ACC112 (cell line): ENCODE measurements around the gene PIAS2.
A peak's percentile ranks its signal among the peaks of the same experiment; 100 is the strongest.
"Not testable (repeated sequence)": the region's sequence is repeated elsewhere in the genome, so short reads cannot be mapped to it uniquely, and the experiment has no call there.

ENCODE experiments used
- H2AFZ ChIP-seq: fragments of 200-600 bp; sonication (generic); one replicate; pipeline ENCODE4 v1.6.0; 2017; ENCODE audit warnings: antibody characterized with exemption, low read length; ENCODE audit not compliant: unreplicated experiment
- H3K27ac ChIP-seq: fragments of 200-600 bp; sonication (generic); 2 replicates; pipeline ENCODE4 v1.5.1; 2014; ENCODE audit warnings: low read depth, mild to moderate bottlenecking, antibody characterized with exemption, low read length, moderate library complexity
- H3K27me3 ChIP-seq: fragments of 200-600 bp; sonication (generic); 2 replicates; pipeline ENCODE4 v1.6.1; 2014; ENCODE audit warnings: mild to moderate bottlenecking, antibody characterized with exemption, low read length, moderate library complexity, mixed read lengths; ENCODE audit not compliant: insufficient read depth
- H3K36me3 ChIP-seq: fragments of 200-600 bp; sonication (generic); 2 replicates; pipeline ENCODE4 v1.6.1; 2016; ENCODE audit warnings: mild to moderate bottlenecking, antibody characterized with exemption, low read length, moderate library complexity, mixed read lengths; ENCODE audit not compliant: insufficient read depth
- H3K4me1 ChIP-seq: fragments of 200-600 bp; sonication (generic); one replicate; pipeline ENCODE4 v1.6.1; 2016; ENCODE audit warnings: low read length, mixed read lengths; ENCODE audit not compliant: insufficient read depth, unreplicated experiment, control insufficient read depth
- H3K4me3 ChIP-seq: fragments of 200-600 bp; sonication (generic); 2 replicates; pipeline ENCODE4 v1.5.1; 2014; ENCODE audit warnings: mild to moderate bottlenecking, low read depth, low read length
- H3K79me2 ChIP-seq: fragments of 200-600 bp; sonication (generic); one replicate; pipeline ENCODE4 v1.6.0; 2016; ENCODE audit warnings: low read length; ENCODE audit not compliant: control insufficient read depth, unreplicated experiment, insufficient read depth

Gene PIAS2, protein sequence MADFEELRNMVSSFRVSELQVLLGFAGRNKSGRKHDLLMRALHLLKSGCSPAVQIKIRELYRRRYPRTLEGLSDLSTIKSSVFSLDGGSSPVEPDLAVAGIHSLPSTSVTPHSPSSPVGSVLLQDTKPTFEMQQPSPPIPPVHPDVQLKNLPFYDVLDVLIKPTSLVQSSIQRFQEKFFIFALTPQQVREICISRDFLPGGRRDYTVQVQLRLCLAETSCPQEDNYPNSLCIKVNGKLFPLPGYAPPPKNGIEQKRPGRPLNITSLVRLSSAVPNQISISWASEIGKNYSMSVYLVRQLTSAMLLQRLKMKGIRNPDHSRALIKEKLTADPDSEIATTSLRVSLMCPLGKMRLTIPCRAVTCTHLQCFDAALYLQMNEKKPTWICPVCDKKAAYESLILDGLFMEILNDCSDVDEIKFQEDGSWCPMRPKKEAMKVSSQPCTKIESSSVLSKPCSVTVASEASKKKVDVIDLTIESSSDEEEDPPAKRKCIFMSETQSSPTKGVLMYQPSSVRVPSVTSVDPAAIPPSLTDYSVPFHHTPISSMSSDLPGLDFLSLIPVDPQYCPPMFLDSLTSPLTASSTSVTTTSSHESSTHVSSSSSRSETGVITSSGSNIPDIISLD

GRCh38 chr18:46917108-46917802, at the start of gene PIAS2, which contains the start of gene KATNAL2:
Gene PIAS2, minus strand, starts transcription at chr18:46917507. Its CDS starts 162 bp downstream, at chr18:46917345.
Gene KATNAL2, plus strand, starts transcription at chr18:46917602. Its CDS starts 29,271 bp downstream, at chr18:46946873.
- no peaks in the 10 kb centered on the region for H3K27me3 ChIP-seq
- peaks cover 20% of the 10 kb centered on the region for H3K4me1 ChIP-seq
- no peaks in the 10 kb centered on the region for H3K36me3 ChIP-seq
- H3K4me3 ChIP-seq, result peak within 1 kb of the TSS; percentile 94
- peak within 1 kb of the TSS; percentile 64 for H3K27ac ChIP-seq
- peaks cover 46% of the 10 kb centered on the region for H3K79me2 ChIP-seq
- peak within 1 kb of the TSS; percentile 98 for H2AFZ ChIP-seq

GRCh38 chr18:46966266-46966665, 49.0 kb upstream of the PIAS2 start:
- not testable (repeated sequence) for H3K79me2 ChIP-seq, H3K27me3 ChIP-seq, H3K36me3 ChIP-seq, H3K27ac ChIP-seq, H3K4me1 ChIP-seq, H3K4me3 ChIP-seq, H2AFZ ChIP-seq

GRCh38 chr18:46964579-46965293, 47.4 kb upstream of the PIAS2 start:
- H3K4me1 ChIP-seq, H3K36me3 ChIP-seq, H3K4me3 ChIP-seq, H2AFZ ChIP-seq, H3K27ac ChIP-seq, H3K27me3 ChIP-seq, H3K79me2 ChIP-seq: not testable (repeated sequence)

- not testable (repeated sequence) for H3K4me3 ChIP-seq, H3K79me2 ChIP-seq, H3K27me3 ChIP-seq, H2AFZ ChIP-seq, H3K27ac ChIP-seq, H3K36me3 ChIP-seq, H3K4me1 ChIP-seq
These were observed 46.6 kb upstream of the PIAS2 start for GRCh38 chr18:46963656-46964578.

GRCh38 chr18:46958209-46958608, 40.9 kb upstream of the PIAS2 start:
- Histone ChIP-seq H3K36me3 (peaks cover 2% of the 10 kb centered on the region; the same call in 1 of the 2 replicates), H2AFZ (no peak overlapping the region), H3K4me3 (no peak overlapping the region), H3K27ac (no peak overlapping the region), H3K79me2 (no peaks in the 10 kb centered on the region), H3K27me3 (no peaks in the 10 kb centered on the region), H3K4me1 (no peaks in the 10 kb centered on the region)

DNA sequence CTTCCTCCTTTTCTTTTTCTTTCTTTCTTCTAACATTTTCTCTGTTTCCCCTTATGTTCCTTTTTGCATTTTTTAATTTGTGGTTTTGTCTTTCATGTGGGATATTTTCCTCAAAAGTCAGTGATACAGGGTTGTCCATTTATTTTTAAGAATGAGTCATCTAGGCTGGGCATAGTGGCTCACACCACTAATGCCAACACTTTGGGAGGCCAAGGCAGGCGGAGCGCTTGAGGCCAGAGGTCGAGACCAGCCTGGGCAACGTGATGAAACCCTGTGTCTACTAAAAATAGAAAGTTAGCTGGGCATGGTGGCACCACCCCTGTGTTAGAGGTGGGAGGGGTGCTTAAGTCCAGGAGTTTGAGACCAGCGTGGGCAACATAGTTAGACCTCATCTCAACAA, 35.9 kb upstream of the PIAS2 start:
- Histone ChIP-seq H3K4me3 (no peak overlapping the region), H3K27ac (no peak overlapping the region), H3K27me3 (no peaks in the 10 kb centered on the region), H2AFZ (no peak overlapping the region), H3K79me2 (no peaks in the 10 kb centered on the region), H3K36me3 (no peaks in the 10 kb centered on the region), H3K4me1 (no peaks in the 10 kb centered on the region)

DNA sequence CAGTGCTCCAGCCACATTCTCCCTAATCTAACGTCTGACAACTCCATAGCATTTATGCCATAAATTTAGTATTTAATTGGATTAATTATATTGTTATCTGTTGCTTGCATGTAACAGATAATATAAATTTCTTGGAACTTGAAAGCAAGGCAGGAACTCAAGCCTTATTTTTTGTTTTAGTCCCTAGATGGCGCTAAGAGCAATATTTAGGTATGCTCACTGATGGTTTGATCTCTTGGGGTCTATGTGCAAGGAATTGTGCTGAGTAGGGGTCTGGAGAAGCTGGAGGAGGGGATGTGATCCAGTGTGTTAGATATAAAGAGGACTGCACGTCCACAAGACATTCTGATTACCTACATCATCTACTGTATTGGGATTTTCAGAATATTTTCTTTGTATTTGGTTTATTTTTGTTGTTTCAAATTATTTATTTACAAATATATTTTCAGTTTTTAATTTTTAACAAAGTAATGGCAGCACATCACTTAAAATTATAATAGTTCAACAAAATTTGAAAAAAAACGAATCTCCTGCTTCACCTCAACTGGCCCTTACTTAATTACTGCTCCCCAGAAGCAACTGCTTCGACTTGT, 32.9 kb upstream of the PIAS2 start:
- H3K79me2 ChIP-seq, result no peaks in the 10 kb centered on the region
- no peak overlapping the region for H2AFZ ChIP-seq
- no peaks in the 10 kb centered on the region for H3K27me3 ChIP-seq
- H3K36me3 ChIP-seq, result no peaks in the 10 kb centered on the region
- H3K4me1 ChIP-seq, result peaks cover 3% of the 10 kb centered on the region
- H3K4me3 ChIP-seq, result no peak overlapping the region
- no peak overlapping the region for H3K27ac ChIP-seq

DNA sequence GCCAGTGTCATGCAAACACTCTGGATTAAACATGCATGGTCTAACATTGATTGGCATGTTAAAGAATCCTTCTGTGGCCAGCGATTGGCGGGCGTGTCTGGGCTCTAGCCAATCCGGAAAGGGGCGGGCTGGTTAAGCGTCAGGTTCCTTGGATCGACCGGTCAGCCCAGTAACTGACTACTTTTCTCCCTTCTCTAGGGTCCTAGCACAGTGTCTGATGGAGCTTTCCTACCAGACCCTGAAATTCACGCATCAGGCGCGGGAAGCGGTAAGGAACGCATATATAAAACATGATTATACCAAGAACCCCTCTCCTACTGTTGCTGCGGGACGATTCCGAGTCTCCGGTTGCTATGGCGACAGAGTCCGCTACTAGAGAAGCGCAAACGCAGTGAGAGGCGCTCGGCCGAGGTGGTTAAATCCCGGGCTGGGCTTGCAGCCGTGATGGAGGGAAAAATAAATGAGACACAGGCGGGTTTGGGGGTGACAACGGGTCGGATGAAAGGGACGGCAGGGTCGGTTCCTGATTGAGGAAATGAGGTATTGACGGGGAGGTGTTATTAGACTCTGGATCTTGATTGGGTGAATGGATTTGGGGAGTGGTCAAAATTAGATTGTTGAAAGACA, 29.5 kb upstream of the PIAS2 start:
- peak overlapping the region; percentile 91 for H2AFZ ChIP-seq
- H3K27me3 ChIP-seq, result no peaks in the 10 kb centered on the region
- H3K4me1 ChIP-seq, result peaks cover 3% of the 10 kb centered on the region
- peak overlapping the region; percentile 91 for H3K4me3 ChIP-seq
- H3K27ac ChIP-seq, result no peak overlapping the region
- H3K79me2 ChIP-seq, result no peaks in the 10 kb centered on the region
- H3K36me3 ChIP-seq, result no peaks in the 10 kb centered on the region

- H3K79me2 ChIP-seq, result peaks cover under 1% of the 10 kb centered on the region
- H3K4me3 ChIP-seq, result no peak overlapping the region
- peaks cover 22% of the 10 kb centered on the region for H3K4me1 ChIP-seq
- H2AFZ ChIP-seq, result no peak overlapping the region
- H3K27ac ChIP-seq, result no peak overlapping the region
- no peaks in the 10 kb centered on the region for H3K27me3 ChIP-seq
- no peaks in the 10 kb centered on the region for H3K36me3 ChIP-seq
These were observed 25.3 kb upstream of the PIAS2 start for GRCh38 chr18:46942646-46943045.
